HepG2 (cell line): Measurements from ENCODE around the gene DHRS1. TPM values are rescaled to one million over a fixed set of nuclear protein-coding genes. Genes with fewer than 3 reads are reported as not detected.

ENCODE experiments used
- AGO1 ChIP-seq: fragments of 200-400 bp; formaldehyde crosslinking; IDR thresholded peaks from 2 replicates; pipeline ENCODE4 v1.6.1; 2017; ENCODE audit warnings: mild to moderate bottlenecking, low read depth, low read length, moderate library complexity; ENCODE audit not compliant: poor library complexity, severe bottlenecking
- ERF ChIP-seq: IDR thresholded peaks from 2 replicates; pipeline ENCODE4 v1.6.1; 2018; ENCODE audit warnings: missing biosample characterization, missing genetic modification reagents
- GATAD1 ChIP-seq: IDR thresholded peaks from 2 replicates; pipeline ENCODE4 v1.6.1; 2016; ENCODE audit warnings: missing genetic modification reagents, missing compliant biosample characterization
- GTF3A ChIP-seq: sonication (generic); formaldehyde crosslinking; conservative IDR thresholded peaks from 2 replicates; pipeline ENCODE4 v1.4.0; 2020; ENCODE audit warnings: mild to moderate bottlenecking, missing genetic modification reagents
- ISX ChIP-seq: sonication (generic); formaldehyde crosslinking; conservative IDR thresholded peaks from 2 replicates; pipeline ENCODE4 v1.5.0; 2020; ENCODE audit warnings: missing genetic modification reagents
- SAP130 ChIP-seq: IDR thresholded peaks from 2 replicates; pipeline ENCODE4 v1.6.1; 2016; ENCODE audit warnings: low read depth
- TCF12 ChIP-seq, 2 experiments: fragments of 450-650 bp in 1 of 2; sonication (generic) in 1 of 2; formaldehyde crosslinking in 1 of 2; IDR thresholded peaks; 2 replicates each; pipeline versions ENCODE4 v1.6.1 to v1.8.0; 2017 to 2022; ENCODE audit warnings: antibody characterized with exemption in 1 of 2, mild to moderate bottlenecking in 1 of 2, missing genetic modification reagents in 1 of 2, moderate library complexity in 1 of 2
- TOPORS ChIP-seq: sonication (generic); formaldehyde crosslinking; IDR thresholded peaks from 2 replicates; pipeline ENCODE4 v1.8.0; 2023; ENCODE audit warnings: mild to moderate bottlenecking, missing genetic modification reagents
- ZNF274 ChIP-seq: sonication (generic); formaldehyde crosslinking; IDR thresholded peaks from 2 replicates; pipeline ENCODE4 v1.5.1; 2020; ENCODE audit warnings: mild to moderate bottlenecking, missing genetic modification reagents
- ZNF383 ChIP-seq: sonication (generic); formaldehyde crosslinking; IDR thresholded peaks from 2 replicates; pipeline ENCODE4 v1.4.0; 2020; ENCODE audit warnings: missing genetic modification reagents, mild to moderate bottlenecking, borderline replicate concordance
- ZNF597 ChIP-seq: sonication (generic); formaldehyde crosslinking; IDR thresholded peaks from 2 replicates; pipeline ENCODE4 v1.5.0; 2020; ENCODE audit warnings: missing genetic modification reagents
- polyA plus RNA-seq, 8 experiments: library from polyadenylated mRNA; depleted of rRNA in 3 of 8; stranded (reverse) in 7 of 8; unstranded in 1 of 8; fragments of >200 nt; fragmentation: Illumina TruSeq in 4 of 8; extraction: Trizol in 4 of 8; gene quantifications; 2 replicates each; pipeline versions ENCODE4 v1.2.1 to v1.2.3, GENCODE V29; 2011 to 2016; ENCODE audit warnings: low read depth in 4 of 8, missing spikeins in 1 of 8, mixed read lengths in 1 of 8; ENCODE audit not compliant: insufficient read depth in 1 of 8
- total RNA-seq, 5 experiments: library from RNA; depleted of rRNA; stranded (reverse); fragments of >200 nt; fragmentation: Illumina TruSeq; extraction: Trizol; gene quantifications; 2 replicates each; pipeline ENCODE4 v1.2.3, GENCODE V29; 2016; ENCODE audit warnings: low read depth in 1 of 5
- TF ChIP-seq, protein P1 (sequence below): sonication (generic); formaldehyde crosslinking; IDR thresholded peaks from 2 replicates; pipeline ENCODE4 v1.9.0; 2021; ENCODE audit warnings: missing genetic modification reagents, mild to moderate bottlenecking, borderline replicate concordance
- TF ChIP-seq, protein P2 (sequence below): sonication (generic); formaldehyde crosslinking; IDR thresholded peaks from 2 replicates; pipeline ENCODE4 v1.8.1; 2023; ENCODE audit warnings: mild to moderate bottlenecking, inconsistent platforms, moderate library complexity, missing genetic modification reagents, borderline replicate concordance
- TF ChIP-seq, protein P3 (sequence below): sonication (generic); formaldehyde crosslinking; IDR thresholded peaks from 2 replicates; pipeline ENCODE4 v1.4.0; 2020; ENCODE audit warnings: mild to moderate bottlenecking, missing genetic modification reagents
- TF ChIP-seq, protein P4 (sequence below): sonication (generic); formaldehyde crosslinking; IDR thresholded peaks from 2 replicates; pipeline ENCODE4 v1.8.0; 2022; ENCODE audit warnings: low read depth, missing genetic modification reagents

The DHRS1 gene
- total and polyA plus RNA-seq, 2 of the 13 experiments (the other 11 are each of a cell fraction or from before 2014, with no cell fraction given), result 49.8 to 60.8 TPM

DNA sequence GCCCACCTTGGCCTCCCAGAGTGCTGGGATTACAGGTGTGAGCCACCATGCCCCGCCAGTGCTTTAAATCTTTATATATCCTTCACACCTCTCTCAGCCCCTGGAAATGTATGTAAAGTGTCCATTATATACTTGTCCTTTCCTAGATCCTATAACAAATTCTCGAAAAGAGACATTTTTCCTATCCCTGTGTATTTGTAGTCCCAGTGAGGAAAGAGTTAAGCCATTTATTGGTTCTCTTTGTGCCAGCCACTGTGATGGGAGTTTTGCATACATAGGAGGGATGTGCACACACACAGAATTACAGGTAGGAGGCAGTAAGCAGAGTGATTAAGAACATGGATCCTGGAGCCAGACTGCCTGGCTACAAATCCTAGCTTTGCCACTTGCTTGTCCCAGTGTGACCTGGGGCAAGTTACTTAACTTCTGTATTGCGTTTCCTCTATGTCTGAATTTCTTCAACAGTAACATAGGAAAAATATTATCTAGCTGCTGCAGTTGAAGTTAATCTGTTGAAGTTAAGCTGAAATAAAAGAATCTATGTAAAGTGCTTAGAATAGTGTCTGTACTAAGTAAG, 26.1 kb downstream of the DHRS1 start (continued):
- TF ChIP-seq, protein P1, sequence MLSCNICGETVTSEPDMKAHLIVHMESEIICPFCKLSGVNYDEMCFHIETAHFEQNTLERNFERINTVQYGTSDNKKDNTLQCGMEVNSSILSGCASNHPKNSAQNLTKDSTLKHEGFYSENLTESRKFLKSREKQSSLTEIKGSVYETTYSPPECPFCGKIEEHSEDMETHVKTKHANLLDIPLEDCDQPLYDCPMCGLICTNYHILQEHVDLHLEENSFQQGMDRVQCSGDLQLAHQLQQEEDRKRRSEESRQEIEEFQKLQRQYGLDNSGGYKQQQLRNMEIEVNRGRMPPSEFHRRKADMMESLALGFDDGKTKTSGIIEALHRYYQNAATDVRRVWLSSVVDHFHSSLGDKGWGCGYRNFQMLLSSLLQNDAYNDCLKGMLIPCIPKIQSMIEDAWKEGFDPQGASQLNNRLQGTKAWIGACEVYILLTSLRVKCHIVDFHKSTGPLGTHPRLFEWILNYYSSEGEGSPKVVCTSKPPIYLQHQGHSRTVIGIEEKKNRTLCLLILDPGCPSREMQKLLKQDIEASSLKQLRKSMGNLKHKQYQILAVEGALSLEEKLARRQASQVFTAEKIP (CRISPR knock-in tag), result no peak
- no peak for TF ChIP-seq ISX (CRISPR knock-in tag)
- TF ChIP-seq AGO1, result no peak
- TF ChIP-seq, protein P2, sequence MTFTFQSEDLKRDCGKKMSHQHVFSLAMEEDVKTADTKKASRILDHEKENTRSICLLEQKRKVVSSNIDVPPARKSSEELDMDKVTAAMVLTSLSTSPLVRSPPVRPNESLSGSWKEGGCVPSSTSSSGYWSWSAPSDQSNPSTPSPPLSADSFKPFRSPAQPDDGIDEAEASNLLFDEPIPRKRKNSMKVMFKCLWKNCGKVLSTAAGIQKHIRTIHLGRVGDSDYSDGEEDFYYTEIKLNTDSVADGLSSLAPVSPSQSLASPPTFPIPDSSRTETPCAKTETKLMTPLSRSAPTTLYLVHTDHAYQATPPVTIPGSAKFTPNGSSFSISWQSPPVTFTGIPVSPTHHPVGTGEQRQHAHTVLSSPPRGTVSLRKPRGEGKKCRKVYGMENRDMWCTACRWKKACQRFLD, result no peak
- TF ChIP-seq, protein P3, sequence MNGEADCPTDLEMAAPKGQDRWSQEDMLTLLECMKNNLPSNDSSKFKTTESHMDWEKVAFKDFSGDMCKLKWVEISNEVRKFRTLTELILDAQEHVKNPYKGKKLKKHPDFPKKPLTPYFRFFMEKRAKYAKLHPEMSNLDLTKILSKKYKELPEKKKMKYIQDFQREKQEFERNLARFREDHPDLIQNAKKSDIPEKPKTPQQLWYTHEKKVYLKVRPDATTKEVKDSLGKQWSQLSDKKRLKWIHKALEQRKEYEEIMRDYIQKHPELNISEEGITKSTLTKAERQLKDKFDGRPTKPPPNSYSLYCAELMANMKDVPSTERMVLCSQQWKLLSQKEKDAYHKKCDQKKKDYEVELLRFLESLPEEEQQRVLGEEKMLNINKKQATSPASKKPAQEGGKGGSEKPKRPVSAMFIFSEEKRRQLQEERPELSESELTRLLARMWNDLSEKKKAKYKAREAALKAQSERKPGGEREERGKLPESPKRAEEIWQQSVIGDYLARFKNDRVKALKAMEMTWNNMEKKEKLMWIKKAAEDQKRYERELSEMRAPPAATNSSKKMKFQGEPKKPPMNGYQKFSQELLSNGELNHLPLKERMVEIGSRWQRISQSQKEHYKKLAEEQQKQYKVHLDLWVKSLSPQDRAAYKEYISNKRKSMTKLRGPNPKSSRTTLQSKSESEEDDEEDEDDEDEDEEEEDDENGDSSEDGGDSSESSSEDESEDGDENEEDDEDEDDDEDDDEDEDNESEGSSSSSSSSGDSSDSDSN (CRISPR knock-in tag), result no peak
- TF ChIP-seq SAP130 (CRISPR knock-in tag), result no peak
- TF ChIP-seq TOPORS (CRISPR knock-in tag), result no peak
- 0 out of 2 replicates have a peak, but pooled peaks have one; percentile 59 for TF ChIP-seq ZNF383 (CRISPR knock-in tag)
- no peak for TF ChIP-seq ZNF597 (CRISPR knock-in tag)
- TF ChIP-seq GTF3A (CRISPR knock-in tag), result 0 out of 2 replicates have a peak, but pooled peaks have one; percentile 44
- no peak for TF ChIP-seq ERF (CRISPR knock-in tag)
- TF ChIP-seq, protein P4, sequence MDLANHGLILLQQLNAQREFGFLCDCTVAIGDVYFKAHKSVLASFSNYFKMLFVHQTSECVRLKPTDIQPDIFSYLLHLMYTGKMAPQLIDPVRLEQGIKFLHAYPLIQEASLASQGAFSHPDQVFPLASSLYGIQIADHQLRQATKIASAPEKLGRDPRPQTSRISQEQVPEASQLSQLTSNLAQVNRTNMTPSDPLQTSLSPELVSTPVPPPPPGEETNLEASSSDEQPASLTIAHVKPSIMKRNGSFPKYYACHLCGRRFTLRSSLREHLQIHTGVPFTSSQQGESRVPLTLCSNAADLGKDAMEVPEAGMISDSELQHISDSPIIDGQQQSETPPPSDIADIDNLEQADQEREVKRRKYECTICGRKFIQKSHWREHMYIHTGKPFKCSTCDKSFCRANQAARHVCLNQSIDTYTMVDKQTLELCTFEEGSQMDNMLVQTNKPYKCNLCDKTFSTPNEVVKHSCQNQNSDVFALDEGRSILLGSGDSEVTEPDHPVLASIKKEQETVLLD (CRISPR knock-in tag), result no peak
- no peak for TF ChIP-seq GATAD1
- no peak for TF ChIP-seq TCF12 (IDR thresholded peaks at IDR 0.05)
- TF ChIP-seq TCF12 (CRISPR knock-in tag; IDR thresholded peaks at IDR 0.05), result no peak
- TF ChIP-seq ZNF274 (CRISPR knock-in tag), result no peak
